ENCODE results near the gene SPOCK1.

DNA sequence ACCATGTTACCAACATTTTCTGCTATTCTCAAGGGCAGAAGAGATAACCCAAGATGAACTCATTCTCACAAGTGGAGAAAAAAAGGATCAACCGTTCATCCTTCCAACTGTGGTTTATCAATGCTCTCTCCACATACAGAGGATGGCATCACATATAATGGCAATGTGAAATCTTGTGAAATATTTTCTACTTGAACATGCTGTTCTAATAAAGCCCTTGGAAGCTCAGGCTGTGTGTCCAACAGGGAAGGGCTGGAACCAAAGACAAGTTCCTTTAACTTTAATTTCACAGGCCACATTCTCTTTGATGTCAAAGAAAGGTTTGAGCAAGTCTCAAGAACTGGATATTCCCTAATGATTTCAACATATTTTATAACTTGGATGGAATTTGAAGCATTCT is 230.5 kb downstream of the SPOCK1 start:
- TF ChIP-seq POLR2AphosphoS5 (IDR thresholded peaks at IDR 0.05; ENCODE audit: low read depth) (no peak), SPI1 (IDR thresholded peaks at IDR 0.05; ENCODE audit: borderline replicate concordance, low read depth) (no peak), GABPA (IDR thresholded peaks at IDR 0.05; ENCODE audit: low read depth) (no peak)
- TF ChIP-seq, protein P1, sequence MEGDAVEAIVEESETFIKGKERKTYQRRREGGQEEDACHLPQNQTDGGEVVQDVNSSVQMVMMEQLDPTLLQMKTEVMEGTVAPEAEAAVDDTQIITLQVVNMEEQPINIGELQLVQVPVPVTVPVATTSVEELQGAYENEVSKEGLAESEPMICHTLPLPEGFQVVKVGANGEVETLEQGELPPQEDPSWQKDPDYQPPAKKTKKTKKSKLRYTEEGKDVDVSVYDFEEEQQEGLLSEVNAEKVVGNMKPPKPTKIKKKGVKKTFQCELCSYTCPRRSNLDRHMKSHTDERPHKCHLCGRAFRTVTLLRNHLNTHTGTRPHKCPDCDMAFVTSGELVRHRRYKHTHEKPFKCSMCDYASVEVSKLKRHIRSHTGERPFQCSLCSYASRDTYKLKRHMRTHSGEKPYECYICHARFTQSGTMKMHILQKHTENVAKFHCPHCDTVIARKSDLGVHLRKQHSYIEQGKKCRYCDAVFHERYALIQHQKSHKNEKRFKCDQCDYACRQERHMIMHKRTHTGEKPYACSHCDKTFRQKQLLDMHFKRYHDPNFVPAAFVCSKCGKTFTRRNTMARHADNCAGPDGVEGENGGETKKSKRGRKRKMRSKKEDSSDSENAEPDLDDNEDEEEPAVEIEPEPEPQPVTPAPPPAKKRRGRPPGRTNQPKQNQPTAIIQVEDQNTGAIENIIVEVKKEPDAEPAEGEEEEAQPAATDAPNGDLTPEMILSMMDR (IDR thresholded peaks at IDR 0.05; ENCODE audit: insufficient read depth, low read length) = no peak
- TF ChIP-seq, protein P2, sequence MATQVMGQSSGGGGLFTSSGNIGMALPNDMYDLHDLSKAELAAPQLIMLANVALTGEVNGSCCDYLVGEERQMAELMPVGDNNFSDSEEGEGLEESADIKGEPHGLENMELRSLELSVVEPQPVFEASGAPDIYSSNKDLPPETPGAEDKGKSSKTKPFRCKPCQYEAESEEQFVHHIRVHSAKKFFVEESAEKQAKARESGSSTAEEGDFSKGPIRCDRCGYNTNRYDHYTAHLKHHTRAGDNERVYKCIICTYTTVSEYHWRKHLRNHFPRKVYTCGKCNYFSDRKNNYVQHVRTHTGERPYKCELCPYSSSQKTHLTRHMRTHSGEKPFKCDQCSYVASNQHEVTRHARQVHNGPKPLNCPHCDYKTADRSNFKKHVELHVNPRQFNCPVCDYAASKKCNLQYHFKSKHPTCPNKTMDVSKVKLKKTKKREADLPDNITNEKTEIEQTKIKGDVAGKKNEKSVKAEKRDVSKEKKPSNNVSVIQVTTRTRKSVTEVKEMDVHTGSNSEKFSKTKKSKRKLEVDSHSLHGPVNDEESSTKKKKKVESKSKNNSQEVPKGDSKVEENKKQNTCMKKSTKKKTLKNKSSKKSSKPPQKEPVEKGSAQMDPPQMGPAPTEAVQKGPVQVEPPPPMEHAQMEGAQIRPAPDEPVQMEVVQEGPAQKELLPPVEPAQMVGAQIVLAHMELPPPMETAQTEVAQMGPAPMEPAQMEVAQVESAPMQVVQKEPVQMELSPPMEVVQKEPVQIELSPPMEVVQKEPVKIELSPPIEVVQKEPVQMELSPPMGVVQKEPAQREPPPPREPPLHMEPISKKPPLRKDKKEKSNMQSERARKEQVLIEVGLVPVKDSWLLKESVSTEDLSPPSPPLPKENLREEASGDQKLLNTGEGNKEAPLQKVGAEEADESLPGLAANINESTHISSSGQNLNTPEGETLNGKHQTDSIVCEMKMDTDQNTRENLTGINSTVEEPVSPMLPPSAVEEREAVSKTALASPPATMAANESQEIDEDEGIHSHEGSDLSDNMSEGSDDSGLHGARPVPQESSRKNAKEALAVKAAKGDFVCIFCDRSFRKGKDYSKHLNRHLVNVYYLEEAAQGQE (IDR thresholded peaks at IDR 0.05; ENCODE audit: insufficient replicate concordance, low read depth) = no peak

All from HL-60 (cell line).